Neural cell (in vitro differentiated cells): Measurements from ENCODE around the gene HIVEP1. TPM values are rescaled to one million over a fixed set of nuclear protein-coding genes. Genes with fewer than 3 reads are reported as not detected.

ENCODE experiments used
- H2AFZ ChIP-seq: fragments of 200-600, 300-800 bp; sonication (generic), shearing (Covaris generic); 2 replicates; pipeline ENCODE4 v1.6.0; 2014; ENCODE audit warnings: low read depth, mild to moderate bottlenecking, antibody characterized with exemption, low read length, moderate library complexity
- H3F3A ChIP-seq: fragments of 200-600 bp; shearing (Covaris generic); 2 replicates; pipeline ENCODE4 v1.6.1; 2016; ENCODE audit warnings: mild to moderate bottlenecking, moderate library complexity, mixed read lengths, antibody characterized with exemption, low read length; ENCODE audit not compliant: insufficient read depth, poor library complexity, severe bottlenecking
- H3K27ac ChIP-seq: fragments of 200-600, 300-800 bp; sonication (generic), shearing (Covaris generic); 2 replicates; pipeline ENCODE4 v1.5.1; 2014; ENCODE audit warnings: mild to moderate bottlenecking, low read length, moderate library complexity
- H3K27me3 ChIP-seq: fragments of 300-800, 200-600 bp; sonication (generic), shearing (Covaris generic); 2 replicates; pipeline ENCODE4 v1.6.0; 2014; ENCODE audit warnings: mild to moderate bottlenecking, low read depth, low read length, moderate library complexity; ENCODE audit not compliant: insufficient read depth
- H3K36me3 ChIP-seq: fragments of 300-800, 200-600 bp; sonication (generic), shearing (Covaris generic); 2 replicates; pipeline ENCODE4 v1.5.1; 2014; ENCODE audit warnings: mild to moderate bottlenecking, antibody characterized with exemption, low read length, moderate library complexity; ENCODE audit not compliant: insufficient read depth
- H3K4me2 ChIP-seq: fragments of 300-800, 200-600 bp; sonication (generic), shearing (Covaris generic); 2 replicates; pipeline ENCODE4 v1.6.0; 2014; ENCODE audit warnings: mild to moderate bottlenecking, low read length
- H3K4me3 ChIP-seq: fragments of 300-800, 200-600 bp; sonication (generic), shearing (Covaris generic); 2 replicates; pipeline ENCODE4 v1.5.1; 2014; ENCODE audit warnings: mild to moderate bottlenecking, low read length, moderate library complexity
- H3K79me2 ChIP-seq: fragments of 200-600 bp; shearing (Covaris generic); replicated peaks from 2 replicates; pipeline ENCODE4 v1.6.0; 2014; ENCODE audit warnings: mild to moderate bottlenecking, low read length, moderate library complexity; ENCODE audit not compliant: insufficient read depth
- H3K9ac ChIP-seq: fragments of 300-800, 200-600 bp; sonication (generic), shearing (Covaris generic); 2 replicates; pipeline ENCODE4 v1.6.1; 2016; ENCODE audit warnings: mild to moderate bottlenecking, low read length, mixed read lengths
- H3K9me2 ChIP-seq: fragments of 200-600 bp; shearing (Covaris generic); 2 replicates; pipeline ENCODE4 v1.6.1; 2016; ENCODE audit warnings: mild to moderate bottlenecking, low read length, mixed read lengths; ENCODE audit not compliant: insufficient read depth
- H3K9me3 ChIP-seq: fragments of 200-600, 300-800 bp; sonication (generic), shearing (Covaris generic); 2 replicates; pipeline ENCODE4 v1.6.1; 2016; ENCODE audit warnings: mild to moderate bottlenecking, mixed run types, low read length, moderate library complexity, mixed read lengths
- H4K20me1 ChIP-seq: fragments of 200-600 bp; shearing (Covaris generic); 2 replicates; pipeline ENCODE4 v1.6.1; 2016; ENCODE audit warnings: mild to moderate bottlenecking, mixed run types; ENCODE audit not compliant: insufficient read depth
- CTCF ChIP-seq: fragments of 450-650 bp; IDR thresholded peaks from 2 replicates; pipeline ENCODE4 v1.5.1; 2014; ENCODE audit warnings: antibody characterized with exemption, mild to moderate bottlenecking, moderate library complexity; ENCODE audit not compliant: poor library complexity, severe bottlenecking
- EP300 ChIP-seq: fragments of 450-650 bp; conservative IDR thresholded peaks from 2 replicates; pipeline ENCODE4 v1.6.1; 2014; ENCODE audit warnings: antibody characterized with exemption, mild to moderate bottlenecking, moderate library complexity; ENCODE audit not compliant: poor library complexity, severe bottlenecking
- EZH2 ChIP-seq: fragments of 200-600, 300-800 bp; shearing (Covaris generic), sonication (generic); IDR thresholded peaks from 2 replicates; pipeline ENCODE4 v1.6.1; 2014; ENCODE audit warnings: antibody characterized with exemption, low read length, borderline replicate concordance, mild to moderate bottlenecking; ENCODE audit not compliant: insufficient read depth, poor library complexity, severe bottlenecking
- MXI1 ChIP-seq: fragments of 450-650 bp; conservative IDR thresholded peaks from 2 replicates; pipeline ENCODE4 v1.6.1; 2014; ENCODE audit warnings: antibody characterized with exemption, mild to moderate bottlenecking; ENCODE audit not compliant: poor library complexity, severe bottlenecking
- POLR2AphosphoS5 ChIP-seq: IDR thresholded peaks from 2 replicates; pipeline ENCODE4 v1.6.1; 2012
- RAD21 ChIP-seq: fragments of 450-650 bp; conservative IDR thresholded peaks from 2 replicates; pipeline ENCODE4 v1.6.1; 2014; ENCODE audit warnings: antibody characterized with exemption, mild to moderate bottlenecking, moderate library complexity
- REST ChIP-seq: IDR thresholded peaks from 2 replicates; pipeline ENCODE4 v1.6.1; 2012; ENCODE audit warnings: borderline replicate concordance
- SMC3 ChIP-seq: fragments of 450-650 bp; conservative IDR thresholded peaks from 2 replicates; pipeline ENCODE4 v1.6.1; 2014; ENCODE audit warnings: antibody characterized with exemption, mild to moderate bottlenecking, moderate library complexity; ENCODE audit not compliant: poor library complexity
- TAF1 ChIP-seq: IDR thresholded peaks from 2 replicates; pipeline ENCODE4 v1.6.1; 2012; ENCODE audit warnings: low read depth
- polyA plus RNA-seq: library from polyadenylated mRNA; depleted of rRNA; stranded (reverse); fragments of >200 nt; gene quantifications from 2 replicates; pipeline ENCODE4 v1.2.3, GENCODE V29; 2014

Gene HIVEP1
- polyA plus RNA-seq, 1 donor from 2014 or later: 3.6 TPM

- no peaks in the 10 kb centered on the region for H3K27me3 ChIP-seq
- no peaks in the 10 kb centered on the region for H3K36me3 ChIP-seq
- H3K4me2 ChIP-seq: no peak overlapping the region
- H3K79me2 ChIP-seq: no peaks in the 10 kb centered on the region
- H3F3A ChIP-seq: no peaks in the 10 kb centered on the region
- no peaks in the 10 kb centered on the region for H3K9me3 ChIP-seq
- TF ChIP-seq SMC3 (no peak), EZH2 (no peak), CTCF (no peak), REST (no peak), MXI1 (no peak), TAF1 (no peak), EP300 (no peak), POLR2AphosphoS5 (no peak), RAD21 (no peak)
- H2AFZ ChIP-seq: no peak overlapping the region
- H3K9me2 ChIP-seq: no peaks in the 10 kb centered on the region
- no peak overlapping the region for H3K4me3 ChIP-seq
- H4K20me1 ChIP-seq: no peaks in the 10 kb centered on the region
- no peak overlapping the region for H3K9ac ChIP-seq
- no peak overlapping the region for H3K27ac ChIP-seq
Measured at GRCh38 chr6:12173181-12173580, 161.1 kb downstream of the HIVEP1 start.

- Histone ChIP-seq H3K27me3 (no peaks in the 10 kb centered on the region), H2AFZ (no peak overlapping the region), H3K9me3 (no peaks in the 10 kb centered on the region), H3K27ac (no peak overlapping the region), H3F3A (no peaks in the 10 kb centered on the region), H3K9ac (no peak overlapping the region), H3K4me2 (no peak overlapping the region), H3K79me2 (no peaks in the 10 kb centered on the region), H4K20me1 (no peaks in the 10 kb centered on the region), H3K36me3 (no peaks in the 10 kb centered on the region), H3K4me3 (no peak overlapping the region), H3K9me2 (no peaks in the 10 kb centered on the region)
- no peak for TF ChIP-seq CTCF
- no peak for TF ChIP-seq REST
- TF ChIP-seq EZH2: no peak
- no peak for TF ChIP-seq MXI1
- TF ChIP-seq SMC3: no peak
- TF ChIP-seq EP300: no peak
- TF ChIP-seq RAD21: no peak
- TF ChIP-seq POLR2AphosphoS5: no peak
- TF ChIP-seq TAF1: no peak
Measured at GRCh38 chr6:12173661-12174060, 161.5 kb downstream of the HIVEP1 start.
